ENCODE results near the gene ATG9B.

GRCh38 chr7:150994141-150994837 is 30.0 kb downstream of the ATG9B start:
- TF ChIP-seq CTCF (conservative IDR thresholded peaks at IDR 0.05; ENCODE audit: low read length) (no peak), EZH2phosphoT487 (IDR thresholded peaks at IDR 0.05; ENCODE audit: borderline replicate concordance) (no peak)
